ENCODE data around the gene DCDC2C. TPM values are rescaled to one million over a fixed set of nuclear protein-coding genes. Genes with fewer than 3 reads are reported as not detected.
A peak's percentile ranks its signal among the peaks of the same experiment; 100 is the strongest.

DCDC2C gene
- total RNA-seq, 1 experiment from 2014 or later: not detected

DNA sequence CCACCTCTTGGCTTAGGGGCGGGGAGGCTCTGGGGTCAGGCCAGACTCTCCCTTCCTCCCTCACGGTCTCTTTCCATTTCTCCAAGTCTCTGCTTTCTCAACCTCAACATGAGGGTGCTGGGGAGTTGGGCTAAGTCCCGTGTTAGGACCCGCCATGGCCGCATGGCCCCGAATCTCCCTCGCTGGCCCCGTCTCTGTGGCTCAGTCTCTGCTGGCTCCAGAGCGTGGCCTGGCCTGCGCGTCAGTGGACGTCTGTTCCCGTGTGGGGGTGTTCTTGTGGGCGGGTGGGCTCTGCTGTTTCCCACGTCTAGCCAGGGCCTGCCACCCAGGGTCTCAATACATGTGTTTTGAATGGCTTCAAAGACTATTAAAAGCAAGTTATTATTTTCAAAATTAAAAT lies 33.0 kb upstream of the DCDC2C start:
- in situ Hi-C loops (cut with HindIII; ENCODE audit: low pct_unique_long_range_greater_than_20kb, low sequenced_read_pairs): no loop called here

DNA sequence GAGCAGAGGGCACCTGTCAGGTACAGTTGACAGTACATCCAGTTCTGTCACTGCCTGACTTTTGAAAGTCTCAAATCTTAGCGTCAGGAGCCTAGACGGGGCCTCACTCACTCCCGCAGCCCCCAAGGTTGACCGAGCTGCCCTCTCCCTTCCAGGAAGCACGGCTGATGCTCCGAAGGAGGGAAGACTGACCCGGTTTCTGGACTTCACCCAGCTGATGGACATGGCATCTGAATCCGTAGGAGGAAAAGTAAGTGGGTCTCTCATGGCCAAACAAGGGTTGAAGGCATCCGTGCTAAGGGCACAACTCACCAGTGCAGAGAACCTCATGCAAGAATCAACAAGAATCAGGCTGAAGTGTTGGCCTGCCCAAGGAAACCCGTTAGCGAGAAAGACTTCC lies 32.4 kb upstream of the DCDC2C start:
- in situ Hi-C loops (cut with HindIII; ENCODE audit: low pct_unique_long_range_greater_than_20kb, low sequenced_read_pairs): no loop called here
- no peak for DNase-seq (ENCODE audit: low read depth)

More for the DNA sequence above, 33.0 kb upstream of the DCDC2C start:
- no peak for DNase-seq (ENCODE audit: low read depth)

DNA sequence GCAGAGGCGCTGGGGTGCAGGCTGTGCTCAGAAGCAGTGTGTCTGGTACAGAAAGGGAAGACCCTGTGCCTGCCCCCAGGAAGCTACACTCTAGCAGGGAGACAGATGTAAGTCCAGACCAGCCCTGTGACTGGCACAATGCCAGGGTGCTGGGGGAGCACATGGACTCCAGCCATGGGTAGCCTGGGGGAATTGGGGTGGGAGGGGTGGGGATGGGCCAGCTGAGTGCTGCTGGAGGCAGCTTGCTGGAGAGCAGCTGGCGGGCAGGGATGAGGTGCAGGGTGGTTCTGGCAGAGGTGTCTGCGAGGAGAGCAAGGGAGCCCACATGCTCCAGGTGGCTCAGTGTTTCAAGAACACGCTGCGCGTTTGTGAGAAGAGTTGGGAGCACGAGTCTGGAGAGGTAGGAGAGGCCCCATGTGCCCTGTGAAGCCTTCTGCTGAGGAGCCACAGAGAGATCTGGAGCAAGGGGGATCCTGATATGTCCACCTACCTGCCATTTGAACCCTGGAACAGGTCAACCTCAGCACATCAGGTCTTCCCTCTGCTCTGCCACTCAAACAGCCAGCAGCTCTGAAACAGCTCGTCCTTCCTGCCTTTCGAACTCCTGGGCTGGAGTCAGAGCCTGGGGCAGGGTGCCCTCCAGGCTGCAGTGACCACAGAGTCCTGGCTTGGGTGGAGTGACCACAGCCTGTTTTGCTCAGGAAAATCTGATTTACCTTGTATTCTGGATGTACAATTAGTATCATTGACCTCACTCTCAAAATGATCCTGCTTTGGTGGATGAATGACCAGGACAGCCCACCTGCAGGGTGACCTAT lies 30.3 kb upstream of the DCDC2C start:
- in situ Hi-C loops (cut with HindIII; ENCODE audit: low pct_unique_long_range_greater_than_20kb, low sequenced_read_pairs): no loop called here
- no peak for DNase-seq (ENCODE audit: low read depth)

DNA sequence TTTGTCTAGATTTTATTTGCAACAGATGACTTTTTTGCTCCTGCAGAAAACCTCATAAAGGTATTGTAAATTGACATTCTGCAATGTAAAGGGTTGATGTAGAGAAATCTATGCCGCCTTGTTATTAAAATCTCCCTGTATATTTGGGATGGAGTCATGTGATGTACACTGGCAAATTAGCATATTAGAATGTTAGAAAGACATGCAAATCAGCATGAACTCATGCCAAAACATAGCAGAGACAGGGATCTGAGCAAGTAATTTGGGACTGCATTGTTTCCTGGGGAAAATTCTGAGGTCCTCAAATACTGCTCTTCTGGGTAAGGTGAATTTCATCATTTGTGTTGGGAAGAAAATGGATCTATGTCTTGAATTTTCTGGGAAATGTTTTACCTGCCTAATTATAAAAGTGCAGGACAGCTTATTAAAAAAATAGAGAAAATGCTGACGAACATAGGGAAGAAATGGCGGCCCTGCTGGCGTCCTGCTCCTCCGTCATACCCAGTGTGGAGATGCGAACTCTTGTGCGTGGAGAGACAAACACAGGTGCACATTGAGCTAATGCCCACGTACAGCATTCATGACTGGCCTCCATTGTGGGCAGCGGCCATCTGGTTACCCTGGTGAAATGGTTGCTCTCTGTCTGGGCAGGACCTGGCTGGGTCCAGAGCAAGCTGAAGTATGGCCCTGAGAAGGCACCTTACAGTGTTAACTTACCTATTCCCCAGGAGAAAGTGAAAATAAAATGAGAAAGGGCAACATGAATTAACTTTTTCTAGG lies 29.1 kb upstream of the DCDC2C start:
- DNase-seq (ENCODE audit: low read depth): no peak
- in situ Hi-C loops (cut with HindIII; ENCODE audit: low pct_unique_long_range_greater_than_20kb, low sequenced_read_pairs): no loop called here

- in situ Hi-C loops (cut with HindIII; ENCODE audit: low pct_unique_long_range_greater_than_20kb, low sequenced_read_pairs): no loop called here
- no peak for DNase-seq (ENCODE audit: low read depth)
Observed at GRCh38 chr2:3675687-3676086, 27.7 kb upstream of the DCDC2C start.

- in situ Hi-C loops (cut with HindIII; ENCODE audit: low pct_unique_long_range_greater_than_20kb, low sequenced_read_pairs): no loop called here
- no peak for DNase-seq (ENCODE audit: low read depth)
Observed at GRCh38 chr2:3677436-3677835, 25.9 kb upstream of the DCDC2C start.

- no peak for DNase-seq (ENCODE audit: low read depth)
- in situ Hi-C loops (cut with HindIII; ENCODE audit: low pct_unique_long_range_greater_than_20kb, low sequenced_read_pairs): no loop called here
Observed at GRCh38 chr2:3678212-3678611, 25.2 kb upstream of the DCDC2C start.

DNA sequence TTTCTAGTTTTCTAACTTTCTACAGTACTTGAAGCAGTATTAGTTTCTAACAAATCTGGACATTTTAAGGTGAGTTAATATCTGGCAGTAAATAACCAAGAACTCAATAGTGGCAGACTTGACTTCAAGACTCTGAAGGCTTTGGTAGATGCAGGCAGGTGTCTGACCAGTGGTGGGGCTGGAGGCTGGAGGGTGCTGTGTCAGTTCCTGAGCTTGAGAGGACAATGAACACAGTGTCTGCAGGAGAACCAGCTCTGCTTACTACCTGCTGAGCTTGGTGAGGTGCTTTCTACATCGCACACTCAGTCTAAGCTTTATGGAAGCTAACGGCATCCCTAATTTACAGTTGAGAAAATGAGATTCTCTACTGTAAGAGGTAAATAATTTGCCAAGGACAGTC lies 24.2 kb upstream of the DCDC2C start:
- in situ Hi-C loops (cut with HindIII; ENCODE audit: low pct_unique_long_range_greater_than_20kb, low sequenced_read_pairs): no loop called here
- no peak for DNase-seq (ENCODE audit: low read depth)

DNA sequence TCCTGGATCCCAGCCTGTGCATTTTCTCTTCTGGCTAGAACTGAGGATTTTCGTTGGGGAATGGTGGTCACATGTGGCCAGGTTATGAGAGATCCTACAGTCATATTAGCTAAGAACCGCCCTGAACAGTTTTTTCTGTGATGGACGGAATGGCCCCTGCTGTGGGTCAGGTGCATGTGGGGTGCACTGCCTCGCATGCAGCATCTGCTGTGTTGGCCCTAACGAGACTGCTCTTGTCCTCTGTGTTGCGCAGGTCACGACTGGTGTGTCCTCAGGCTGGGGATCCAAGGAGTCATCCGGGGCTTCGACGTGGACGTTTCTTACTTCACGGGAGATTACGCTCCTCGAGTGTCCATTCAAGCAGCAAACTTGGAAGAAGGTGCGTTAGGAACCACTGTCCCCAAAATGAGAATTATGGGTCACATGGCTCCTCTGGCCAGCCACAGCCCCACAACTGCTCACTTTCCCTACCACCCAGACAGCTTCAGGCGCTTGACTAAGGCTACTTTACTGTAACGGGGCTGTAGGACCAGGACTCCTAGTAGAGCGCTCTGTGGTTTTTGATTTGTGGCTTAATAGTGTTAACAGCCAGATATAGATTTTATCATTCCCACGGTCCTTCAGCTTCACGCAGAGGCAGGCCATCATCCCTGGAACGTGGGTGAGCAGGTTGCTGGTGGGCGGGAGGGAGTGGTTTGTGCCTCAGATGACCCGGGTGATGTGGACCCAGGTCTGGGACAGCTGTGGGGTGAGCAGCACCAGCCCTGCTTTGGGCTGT lies 23.6 kb upstream of the DCDC2C start:
- no peak for DNase-seq (ENCODE audit: low read depth)
- in situ Hi-C loops (cut with HindIII; ENCODE audit: low pct_unique_long_range_greater_than_20kb, low sequenced_read_pairs): no loop called here

DNA sequence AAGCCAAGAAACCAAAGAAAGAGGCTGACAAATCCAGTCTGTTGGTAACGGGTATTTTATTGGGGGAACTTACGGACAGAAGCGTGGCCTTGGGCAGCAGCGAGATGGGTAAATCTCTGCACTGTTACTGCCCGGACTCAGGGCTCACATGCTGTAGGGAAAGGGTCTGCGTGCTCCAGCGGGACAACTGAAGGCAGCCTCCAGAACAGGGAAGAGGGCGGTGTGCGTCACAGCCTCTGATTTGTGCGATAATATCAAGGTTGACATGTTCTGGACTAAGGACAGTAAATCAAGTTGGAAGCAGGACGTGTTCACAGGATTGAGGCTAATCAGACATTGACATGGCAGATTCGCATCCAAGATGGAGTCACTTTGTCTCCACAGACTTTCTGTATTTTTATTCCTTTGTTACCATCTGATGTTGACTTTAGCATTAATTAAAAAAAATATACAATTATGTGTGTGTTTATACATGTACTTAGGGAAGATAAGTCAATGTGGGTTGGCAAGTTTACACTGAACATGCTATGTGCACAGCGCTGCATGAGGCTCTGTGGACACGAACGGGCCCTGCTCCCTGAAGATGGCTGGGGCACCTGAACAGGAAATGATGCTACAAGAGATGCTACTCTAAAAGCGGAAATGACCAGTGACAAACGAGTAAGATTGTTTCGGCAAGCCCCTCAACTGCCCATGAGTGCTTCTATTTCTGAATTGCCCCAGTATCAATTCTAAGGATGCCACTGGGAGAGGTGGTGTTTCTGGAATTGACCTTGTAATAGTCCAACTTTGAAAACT lies 22.6 kb upstream of the DCDC2C start:
- in situ Hi-C loops (cut with HindIII; ENCODE audit: low pct_unique_long_range_greater_than_20kb, low sequenced_read_pairs): no loop called here

GRCh38 chr2:3681625-3682024 lies 21.8 kb upstream of the DCDC2C start:
- no peak for DNase-seq (ENCODE audit: low read depth)
- in situ Hi-C loops (cut with HindIII; ENCODE audit: low pct_unique_long_range_greater_than_20kb, low sequenced_read_pairs): no loop called here

More for the DNA sequence above, 22.6 kb upstream of the DCDC2C start:
- DNase-seq (ENCODE audit: low read depth): no peak

GRCh38 chr2:3682811-3683210 lies 20.6 kb upstream of the DCDC2C start:
- no peak for DNase-seq (ENCODE audit: low read depth)
- in situ Hi-C loops (cut with HindIII; ENCODE audit: low pct_unique_long_range_greater_than_20kb, low sequenced_read_pairs): no loop called here

DNA sequence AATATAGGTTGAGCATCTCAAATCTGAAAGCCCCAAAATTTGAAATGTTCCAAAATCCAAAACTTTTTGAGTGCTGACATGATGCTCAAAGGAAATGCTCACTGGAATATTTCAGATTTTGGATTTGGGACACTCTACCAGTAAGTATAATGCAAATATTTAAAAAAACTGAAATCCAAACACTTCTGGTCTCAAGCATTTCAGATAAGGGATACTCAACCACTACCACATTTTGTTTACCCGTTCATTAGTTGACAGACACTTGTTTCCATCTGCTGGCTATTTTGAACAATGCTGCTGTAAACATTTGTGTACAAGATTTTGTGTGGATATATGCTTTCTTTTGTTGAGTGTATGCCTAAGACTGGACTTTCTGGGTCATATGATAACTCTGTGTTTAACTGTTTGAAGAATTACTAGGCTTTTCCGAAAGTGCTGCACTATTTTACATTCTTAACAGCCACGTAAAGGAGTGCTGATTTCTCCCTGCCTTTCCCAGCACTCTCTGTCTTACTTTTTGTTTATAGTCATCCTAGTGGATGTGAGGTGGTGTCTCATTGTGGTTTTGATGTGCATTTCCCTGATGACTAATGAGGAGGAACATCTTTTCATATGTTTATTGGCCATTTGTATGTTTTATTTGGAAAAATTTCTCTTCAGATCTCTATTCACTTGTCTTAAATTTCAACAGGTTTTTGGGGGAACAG lies 19.5 kb upstream of the DCDC2C start:
- in situ Hi-C loops (cut with HindIII; ENCODE audit: low pct_unique_long_range_greater_than_20kb, low sequenced_read_pairs): no loop called here
- DNase-seq (ENCODE audit: low read depth): no peak

GRCh38 chr2:3689998-3690748 lies 13.2 kb upstream of the DCDC2C start:
- DNase-seq (ENCODE audit: low read depth): no peak
- in situ Hi-C loops (cut with HindIII; ENCODE audit: low pct_unique_long_range_greater_than_20kb, low sequenced_read_pairs): no loop called here

DNA sequence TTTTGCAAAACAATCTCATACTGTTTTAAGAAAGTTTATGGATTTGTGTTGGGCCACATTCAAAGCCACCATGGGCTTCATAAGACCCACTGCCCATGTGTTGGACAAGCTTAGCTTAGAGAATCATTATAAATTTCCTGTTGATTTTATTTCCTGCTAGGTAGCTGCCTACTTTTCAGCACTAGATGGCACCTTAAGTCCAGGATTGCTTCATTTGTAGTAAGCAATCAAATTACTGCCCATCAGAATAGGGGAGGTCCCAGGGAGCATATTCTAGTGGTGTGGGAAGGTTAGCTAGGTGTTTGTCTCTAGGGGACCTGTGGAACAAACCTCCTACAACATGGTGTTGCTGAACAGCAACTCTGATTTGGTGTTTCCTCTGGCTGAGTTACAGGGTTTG lies 11.0 kb upstream of the DCDC2C start:
- in situ Hi-C loops (cut with HindIII; ENCODE audit: low pct_unique_long_range_greater_than_20kb, low sequenced_read_pairs): no loop called here
- peak; percentile 19 for DNase-seq (ENCODE audit: low read depth)

- in situ Hi-C loops (cut with HindIII; ENCODE audit: low pct_unique_long_range_greater_than_20kb, low sequenced_read_pairs): no loop called here
- no peak for DNase-seq (ENCODE audit: low read depth)
Observed at GRCh38 chr2:3696545-3696944, 6.8 kb upstream of the DCDC2C start.

GRCh38 chr2:3701071-3701470 lies 2.3 kb upstream of the DCDC2C start:
- in situ Hi-C loops (cut with HindIII; ENCODE audit: low pct_unique_long_range_greater_than_20kb, low sequenced_read_pairs): no loop called here
- no peak for DNase-seq (ENCODE audit: low read depth)

All from Caki2 (cell line).